Measurements from ENCODE around the gene SPSB1.

Gene SPSB1

DNA sequence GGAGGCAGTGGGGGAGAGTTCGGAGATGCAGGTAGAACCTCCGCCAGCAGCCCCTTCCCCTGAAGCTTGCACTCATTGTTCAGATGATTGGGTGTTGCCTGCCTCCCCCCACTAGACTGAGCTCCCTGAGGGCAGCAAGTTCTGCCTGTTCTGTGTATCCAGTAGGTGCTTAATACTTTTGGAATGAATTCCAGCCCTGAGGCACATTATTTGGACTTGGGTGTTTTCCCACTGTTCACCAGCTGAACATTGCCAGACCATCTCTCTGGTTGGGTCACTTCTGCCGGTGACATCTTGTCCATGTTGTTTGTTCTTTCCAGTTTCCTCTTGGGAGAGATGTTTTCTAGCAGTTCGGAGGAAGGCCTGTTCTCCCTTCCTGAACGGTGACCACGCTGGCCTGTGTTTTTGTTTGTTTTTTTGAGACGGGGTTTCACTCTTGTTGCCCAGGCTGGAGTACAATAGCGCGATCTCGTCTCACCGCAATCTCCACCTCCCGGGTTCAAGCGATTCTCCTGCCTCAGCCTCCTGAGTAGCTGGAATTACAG is 48.7 kb downstream of the SPSB1 start:
- no peak for DNase-seq (ENCODE audit: low spot score)

DNA sequence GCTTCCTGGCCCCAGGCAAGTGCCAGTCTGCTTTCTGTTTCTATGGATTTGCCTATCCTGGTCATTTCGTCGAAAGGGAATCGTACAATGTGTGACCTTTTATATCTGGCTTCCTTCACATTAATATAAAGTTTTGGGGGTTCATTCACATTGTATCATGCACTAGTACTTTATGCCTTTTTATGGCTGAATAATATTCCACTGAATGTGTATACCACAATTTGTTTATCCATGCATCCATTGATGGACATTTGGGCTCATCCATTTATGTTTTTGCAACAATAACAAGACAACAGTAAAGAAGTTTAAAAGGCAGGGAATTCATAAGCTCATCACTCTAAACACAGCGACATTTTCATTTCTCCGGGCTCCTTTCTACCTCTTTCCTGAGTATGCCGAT is 50.6 kb downstream of the SPSB1 start:
- no peak for DNase-seq (ENCODE audit: low spot score)

DNA sequence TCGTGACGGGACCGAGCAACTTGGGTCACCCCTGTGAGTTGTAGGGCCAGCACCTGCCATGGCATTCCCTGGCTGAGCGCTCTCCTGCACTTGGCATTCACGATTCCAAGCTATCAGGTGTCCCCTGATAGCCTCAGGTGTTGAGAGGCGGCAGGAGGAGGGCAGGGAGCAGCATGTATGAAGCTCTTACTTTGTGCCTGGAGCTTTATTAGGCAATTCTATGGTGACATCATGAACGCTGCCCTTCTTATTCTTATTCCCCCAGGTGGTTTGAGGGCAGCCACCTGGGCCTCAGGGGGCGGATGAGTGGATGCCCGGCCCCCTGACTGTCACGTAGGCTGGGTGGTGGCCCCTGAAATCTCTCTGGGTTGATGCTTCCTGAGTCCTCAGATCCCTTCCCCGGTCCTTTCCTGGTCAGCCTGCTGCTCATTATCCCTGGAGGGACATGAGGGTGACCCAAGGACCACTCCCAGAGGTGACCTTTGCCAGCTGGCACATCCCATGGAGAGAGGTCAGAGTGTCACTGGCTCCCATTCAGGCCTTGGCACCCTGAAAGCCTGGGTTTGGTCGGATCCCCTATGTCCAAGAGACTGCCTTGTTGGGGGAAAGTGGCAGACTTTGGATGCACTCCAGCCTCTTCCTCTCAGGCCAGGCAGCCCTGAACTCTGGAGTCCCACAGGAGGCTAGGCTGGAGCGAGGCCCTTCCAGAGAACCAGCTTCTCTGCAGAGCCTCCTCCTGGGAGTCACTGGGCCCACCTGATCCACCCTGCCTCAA is 51.9 kb downstream of the SPSB1 start:
- DNase-seq (ENCODE audit: low spot score), result no peak

DNA sequence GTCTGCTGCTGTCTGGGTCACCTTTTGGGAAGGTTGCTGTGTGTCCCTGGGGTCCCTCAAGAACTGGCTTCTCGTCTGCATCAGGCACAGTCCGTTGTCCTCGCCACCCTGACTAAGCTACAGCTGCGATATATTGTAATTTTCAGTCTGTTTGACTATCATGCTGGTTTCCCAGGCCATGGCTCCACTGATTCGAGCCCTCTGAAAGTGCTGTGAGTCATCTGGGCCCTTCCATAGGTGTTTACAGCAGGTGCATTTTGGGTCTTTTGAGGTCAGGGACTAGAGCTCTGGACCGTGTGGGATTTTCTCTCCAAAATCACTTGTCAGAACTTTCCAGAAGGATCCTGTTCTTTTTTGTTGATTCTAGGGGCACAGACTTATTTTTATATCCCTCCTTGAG is 52.8 kb downstream of the SPSB1 start:
- no peak for DNase-seq (ENCODE audit: low spot score)

DNA sequence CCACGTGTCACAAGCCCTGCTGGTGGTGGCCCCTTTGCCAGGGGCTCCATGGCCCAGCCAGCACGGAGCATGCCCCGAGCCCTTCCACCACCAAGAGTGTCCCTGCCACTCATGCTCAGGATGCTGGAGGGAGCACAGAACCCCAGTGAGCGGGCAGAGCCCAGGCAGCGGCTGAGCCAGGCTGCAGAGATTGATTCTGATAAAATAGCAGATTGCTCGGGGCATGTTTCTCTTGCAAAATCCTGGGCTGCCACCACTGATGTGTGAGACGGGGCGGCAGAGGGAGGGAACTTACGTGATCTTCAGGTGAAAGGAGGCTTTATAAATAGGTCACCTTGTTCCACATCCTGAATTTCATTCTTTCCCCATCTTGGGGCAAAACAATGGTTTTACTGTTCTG is 53.2 kb downstream of the SPSB1 start:
- no peak for DNase-seq (ENCODE audit: low spot score)

DNA sequence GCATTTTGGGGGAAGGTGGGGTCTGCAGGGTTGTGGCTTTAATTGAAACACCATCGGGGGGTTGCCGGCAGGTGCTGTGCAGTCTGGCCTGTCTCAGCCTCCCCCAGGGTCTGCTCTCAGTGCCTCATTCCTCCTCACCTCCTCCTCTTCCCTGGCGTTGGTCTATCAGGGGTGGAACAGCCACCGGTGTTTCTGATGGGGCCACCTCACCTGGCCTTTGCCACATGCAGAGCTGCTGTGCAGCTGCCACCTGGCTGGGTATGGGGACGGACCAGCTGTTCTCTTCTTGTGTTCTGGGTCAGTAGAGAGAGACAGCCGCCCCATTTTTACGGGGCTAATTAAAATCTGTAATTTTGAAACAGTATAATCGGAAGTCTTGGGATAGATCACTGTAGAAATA is 53.9 kb downstream of the SPSB1 start:
- no peak for DNase-seq (ENCODE audit: low spot score)

DNA sequence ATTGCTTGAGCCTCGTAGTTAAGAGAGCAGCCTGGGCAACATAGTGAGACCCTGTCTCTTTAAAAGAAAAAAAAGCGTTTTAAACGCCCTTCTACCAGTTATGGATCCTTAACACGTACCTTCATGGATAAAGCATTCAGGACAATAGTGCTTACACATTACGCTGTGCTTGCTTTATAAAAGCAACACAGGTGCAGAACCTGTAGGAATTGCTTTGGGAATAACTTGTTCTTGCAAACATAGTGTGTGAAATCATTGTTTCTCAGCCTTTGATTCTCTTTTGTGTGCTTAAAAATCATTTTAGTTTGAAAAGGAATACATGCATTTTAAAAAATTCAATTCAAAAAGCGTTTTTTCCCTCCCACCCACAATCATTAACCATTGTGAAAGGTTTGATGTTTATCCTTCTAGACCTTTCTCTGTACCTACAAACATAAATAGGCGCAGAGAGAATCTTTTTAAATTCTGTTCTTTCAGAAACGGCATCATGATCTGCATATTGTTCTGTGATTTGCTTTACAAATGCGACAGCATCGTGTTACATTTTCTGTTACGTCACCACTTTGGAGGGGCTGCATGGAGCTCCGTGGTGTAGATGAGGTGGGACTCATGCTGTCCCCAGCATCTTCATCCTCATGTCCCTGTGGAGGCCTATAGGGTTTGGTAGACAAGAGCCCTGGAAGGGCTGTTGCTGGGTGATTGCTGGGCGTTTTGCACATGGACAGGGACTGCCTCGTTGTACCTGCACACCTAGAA is 54.6 kb downstream of the SPSB1 start:
- no peak for DNase-seq (ENCODE audit: low spot score)

DNA sequence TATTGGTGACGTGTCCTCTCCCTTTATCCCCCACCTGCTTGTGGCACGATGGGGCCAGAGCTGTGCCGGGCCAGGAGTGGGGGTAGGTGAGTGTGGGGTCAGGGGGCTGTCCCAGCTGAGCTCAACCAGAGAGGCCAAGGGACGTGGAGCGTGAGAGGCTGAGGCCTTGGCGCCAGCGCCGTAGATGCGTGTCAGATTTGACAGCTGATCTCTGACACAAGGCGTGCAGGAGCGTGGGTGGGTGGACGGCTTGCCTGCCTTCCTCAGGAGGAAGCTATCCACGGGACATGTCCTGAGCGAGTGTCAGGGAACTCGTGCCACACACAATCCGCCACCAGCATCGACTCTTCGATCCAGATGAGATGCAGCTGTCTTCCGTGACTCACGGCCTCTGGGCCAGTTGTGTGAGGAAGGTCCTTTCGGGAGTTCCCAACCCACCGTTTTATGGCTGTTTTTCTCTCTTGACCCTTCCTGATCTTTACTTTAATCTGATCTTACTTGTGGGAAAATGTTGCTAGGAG is 56.7 kb downstream of the SPSB1 start:
- no peak for DNase-seq (ENCODE audit: low spot score)

DNA sequence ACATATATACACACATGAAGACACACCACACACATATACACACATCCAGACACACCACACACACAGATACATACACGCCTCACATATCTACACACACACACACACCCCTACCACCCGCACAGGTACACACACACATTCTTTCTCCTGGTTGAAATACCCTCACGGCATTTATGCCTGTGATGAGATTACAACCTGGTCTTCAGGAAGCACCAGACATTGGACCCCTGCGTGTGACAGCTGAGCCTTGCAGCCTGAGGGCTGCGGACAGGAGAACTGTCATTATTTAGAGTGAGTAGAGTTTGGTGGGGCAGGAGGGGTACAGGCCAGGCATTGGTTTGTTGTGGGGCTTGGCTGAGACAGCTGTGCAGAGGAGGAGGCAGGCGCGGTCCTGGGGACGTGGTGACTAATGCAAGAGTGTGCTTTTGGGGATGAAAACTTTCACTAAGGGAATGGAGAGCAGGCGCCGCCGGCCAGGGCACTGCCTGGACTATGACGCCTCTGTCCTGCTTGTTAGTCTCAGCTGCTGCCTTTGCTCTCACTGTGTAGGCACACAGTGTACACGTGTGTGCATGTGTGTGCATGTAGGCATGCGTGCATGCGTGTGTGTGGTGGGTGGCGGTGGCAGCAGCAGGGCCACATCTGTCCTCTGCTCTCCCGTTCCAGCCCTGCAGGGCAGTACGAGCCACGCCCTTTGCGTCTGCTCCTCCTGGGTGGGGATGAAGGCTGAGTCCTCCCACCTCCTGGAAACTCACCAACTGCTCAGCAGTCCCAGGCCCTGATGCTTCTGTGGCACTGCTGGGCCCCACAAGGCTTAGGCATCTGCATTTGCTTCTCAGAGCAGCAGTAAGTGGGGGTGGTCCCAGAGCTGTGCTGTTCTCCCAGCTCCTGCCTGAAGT is 57.6 kb downstream of the SPSB1 start:
- DNase-seq (ENCODE audit: low spot score), result no peak

DNA sequence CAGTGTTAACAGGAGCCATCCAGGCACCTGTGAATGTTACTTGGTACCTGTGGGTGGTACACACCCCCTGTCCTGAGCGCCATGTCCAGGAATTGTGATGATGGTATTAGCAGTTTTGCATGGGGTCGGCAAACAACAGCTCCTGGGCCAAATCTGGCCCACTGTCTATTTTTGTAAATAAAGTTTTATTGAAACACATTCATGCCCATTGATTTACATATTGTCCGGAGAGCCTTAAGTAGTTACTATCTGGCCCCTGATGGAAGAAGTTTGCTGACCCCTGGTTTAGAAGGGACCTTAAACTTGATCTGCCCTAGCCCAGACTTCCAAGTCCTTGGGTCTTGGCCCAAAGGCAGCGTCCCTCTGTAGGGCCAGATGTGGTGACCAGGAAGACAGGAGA is 58.3 kb downstream of the SPSB1 start:
- no peak for DNase-seq (ENCODE audit: low spot score)

DNA sequence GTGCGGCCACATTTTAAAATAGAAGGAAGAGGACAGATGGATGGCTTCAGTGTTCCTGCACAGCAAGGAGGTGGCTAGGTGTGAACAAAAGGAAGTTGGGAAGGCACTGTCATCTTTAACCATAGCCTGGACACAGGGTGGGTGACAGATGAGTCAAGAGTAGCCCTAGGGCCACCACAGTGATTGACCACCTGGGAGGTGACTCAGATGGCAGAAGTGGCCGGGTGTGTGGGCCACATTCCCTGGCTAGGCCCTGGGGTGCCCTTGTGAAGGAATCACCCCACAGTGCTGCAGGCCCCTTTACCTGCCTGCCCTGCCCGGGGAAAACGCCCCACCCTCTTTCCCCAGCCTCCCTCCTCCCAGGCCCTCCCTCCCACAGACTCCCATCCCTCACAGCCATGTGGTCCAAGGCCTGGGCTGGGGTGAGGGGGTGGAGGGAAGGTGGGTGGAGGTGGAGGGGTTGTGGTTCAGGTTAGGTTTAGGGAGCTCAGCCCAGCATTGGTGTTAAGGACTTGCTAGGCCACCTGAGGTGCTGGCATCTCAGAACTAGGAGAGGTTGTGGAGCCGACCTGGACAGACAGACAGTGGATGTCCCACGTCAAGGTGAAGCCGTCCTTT is 59.1 kb downstream of the SPSB1 start:
- no peak for DNase-seq (ENCODE audit: low spot score)

DNA sequence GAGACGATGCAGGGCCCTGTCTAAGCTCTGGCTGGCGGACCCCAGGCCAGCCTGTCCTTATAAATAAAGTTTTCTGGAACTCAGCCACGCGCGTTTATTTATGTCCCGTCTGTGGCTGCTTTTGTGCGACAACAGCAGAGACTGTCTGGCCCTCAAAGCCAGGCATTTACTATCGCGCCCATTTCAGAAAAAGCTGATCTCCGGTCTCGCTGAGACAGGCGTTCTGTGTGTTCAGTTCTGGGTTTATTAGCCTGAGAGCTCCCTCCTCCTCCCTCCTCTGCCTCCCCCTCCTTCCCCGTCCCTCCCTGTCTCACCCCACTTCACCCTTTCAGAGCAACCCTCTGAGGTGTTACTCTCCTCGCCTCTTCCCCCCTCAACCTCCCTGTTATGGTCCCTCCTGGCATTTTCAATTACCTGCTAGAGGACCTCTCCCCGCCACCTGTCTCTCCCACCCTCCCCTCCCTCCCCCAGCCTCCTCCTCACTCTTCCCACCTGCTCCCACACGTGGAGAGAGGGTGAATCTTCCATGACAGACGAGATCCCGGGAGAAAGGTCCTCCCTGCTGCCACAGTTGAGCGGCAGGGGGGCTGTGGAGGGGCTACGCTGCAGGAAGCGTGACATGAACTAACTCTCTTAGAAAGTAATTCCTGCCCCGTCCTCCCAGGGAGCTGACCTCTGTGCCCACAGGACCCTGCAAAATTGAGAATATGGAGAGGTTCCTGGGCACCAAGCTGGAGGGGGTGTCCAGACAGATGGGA is 59.9 kb downstream of the SPSB1 start:
- no peak for DNase-seq (ENCODE audit: low spot score)

DNA sequence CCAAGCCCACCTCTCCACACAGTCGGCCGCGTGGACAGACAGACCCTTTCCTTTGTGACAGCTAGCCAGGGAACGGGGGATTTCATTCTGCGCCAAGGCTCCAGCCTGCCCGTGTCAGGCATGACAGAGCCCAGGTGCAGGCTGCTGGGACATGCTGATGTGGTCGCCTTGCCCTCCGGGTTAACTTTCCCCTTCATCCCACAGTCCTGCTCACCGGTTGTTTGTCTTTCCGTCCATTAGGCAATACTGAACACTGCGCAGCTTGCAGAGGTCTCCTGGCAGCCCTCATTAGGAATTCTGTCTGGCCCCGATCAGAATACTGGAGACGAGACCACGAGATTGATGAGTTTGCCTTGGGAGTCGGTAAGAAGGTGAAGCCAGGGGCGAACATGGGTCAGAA is 62.8 kb downstream of the SPSB1 start:
- DNase-seq (ENCODE audit: low spot score), result no peak

DNA sequence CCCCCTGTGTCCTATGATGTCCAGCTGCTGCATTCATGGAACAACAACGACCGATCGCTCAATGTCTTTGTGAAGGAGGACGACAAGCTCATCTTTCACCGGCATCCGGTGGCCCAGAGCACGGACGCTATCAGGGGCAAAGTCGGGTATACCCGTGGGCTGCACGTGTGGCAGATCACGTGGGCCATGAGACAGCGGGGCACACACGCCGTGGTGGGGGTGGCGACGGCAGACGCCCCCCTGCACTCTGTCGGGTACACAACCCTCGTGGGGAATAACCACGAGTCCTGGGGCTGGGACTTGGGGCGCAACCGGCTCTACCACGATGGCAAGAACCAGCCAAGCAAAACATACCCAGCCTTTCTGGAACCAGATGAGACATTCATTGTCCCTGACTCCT is 63.3 kb downstream of the SPSB1 start:
- no peak for DNase-seq (ENCODE audit: low spot score)

DNA sequence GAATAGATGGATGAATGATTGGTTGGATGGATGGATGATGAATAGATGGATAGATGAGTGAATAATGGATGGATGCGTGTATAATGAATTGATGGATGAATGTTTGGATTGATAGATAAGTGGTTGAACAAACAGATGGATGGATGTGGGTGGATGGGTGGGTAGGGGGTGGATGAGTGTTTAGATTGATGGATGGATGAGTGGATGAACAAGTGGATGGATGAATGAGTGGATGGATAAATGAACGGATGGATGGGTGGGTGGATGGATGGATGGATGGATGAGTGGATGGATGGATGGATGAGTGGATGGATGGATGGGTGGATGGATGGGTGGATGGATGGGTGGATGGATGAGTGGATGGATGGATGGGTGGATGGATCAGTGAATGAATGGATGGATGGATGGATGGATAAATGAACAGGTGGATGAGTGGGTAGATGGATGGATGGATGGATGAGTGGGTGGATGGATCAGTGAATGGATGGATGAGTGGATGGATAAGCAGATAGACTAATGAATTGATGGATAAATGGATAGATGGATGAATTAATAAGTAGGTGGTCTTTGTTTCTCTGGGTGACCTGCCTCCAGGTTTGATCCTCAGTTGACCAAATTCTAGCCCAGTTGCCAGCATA is 64.3 kb downstream of the SPSB1 start:
- no peak for DNase-seq (ENCODE audit: low spot score)

DNA sequence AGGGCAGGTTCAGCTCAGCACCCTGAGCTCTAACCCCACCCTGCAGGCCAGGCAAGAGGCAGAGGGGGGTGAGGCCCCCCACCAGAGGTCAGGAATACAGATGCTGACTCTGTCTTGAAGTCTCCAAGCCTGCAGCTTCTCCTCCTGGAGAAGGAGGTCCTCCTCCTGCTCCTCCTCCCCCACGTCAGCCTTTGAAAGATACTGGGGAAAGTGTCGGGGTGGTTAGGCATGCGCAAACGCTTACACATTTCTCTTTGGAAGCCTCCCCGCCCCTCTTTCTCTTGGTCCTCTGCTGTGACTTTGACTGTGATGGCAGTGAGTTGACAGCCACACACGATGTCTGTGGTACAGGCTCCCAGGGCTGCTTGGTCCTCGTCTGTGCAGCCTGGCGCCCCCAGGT is 65.3 kb downstream of the SPSB1 start:
- DNase-seq (ENCODE audit: low spot score), result no peak

DNA sequence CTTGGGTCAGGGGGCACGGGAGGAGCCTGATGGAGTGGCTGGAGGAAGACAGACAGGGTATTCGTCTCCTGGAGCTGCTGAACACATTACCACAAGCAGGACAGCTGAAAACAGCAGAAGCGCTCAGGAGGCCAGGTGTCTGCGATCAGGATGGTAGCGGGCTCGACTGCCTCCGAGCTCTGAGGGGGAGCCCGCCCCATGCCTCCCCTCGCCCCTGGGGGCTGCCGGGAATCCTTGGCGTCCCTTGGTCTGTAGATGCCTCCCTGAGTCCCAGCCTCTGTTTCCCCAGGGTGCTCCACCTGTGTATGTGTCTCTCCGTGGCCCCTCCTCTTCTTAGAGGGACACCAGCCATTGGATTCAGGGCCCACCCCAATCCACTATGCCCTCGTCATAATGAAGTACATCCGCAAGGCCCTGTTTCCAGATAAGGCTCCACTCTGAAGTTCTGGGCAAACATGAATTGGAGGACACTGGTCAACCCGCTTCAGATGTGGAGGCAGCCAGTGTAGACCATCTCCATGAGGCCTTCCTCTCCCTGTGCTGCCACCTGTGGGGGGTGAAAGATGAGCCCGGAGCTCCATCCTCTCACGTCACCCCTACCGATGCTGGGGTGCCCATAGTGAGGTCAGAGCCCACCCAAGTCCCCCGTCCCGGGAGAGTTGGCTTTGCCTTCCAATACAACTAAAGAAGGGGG is 67.8 kb downstream of the SPSB1 start:
- DNase-seq (ENCODE audit: low spot score), result no peak

DNA sequence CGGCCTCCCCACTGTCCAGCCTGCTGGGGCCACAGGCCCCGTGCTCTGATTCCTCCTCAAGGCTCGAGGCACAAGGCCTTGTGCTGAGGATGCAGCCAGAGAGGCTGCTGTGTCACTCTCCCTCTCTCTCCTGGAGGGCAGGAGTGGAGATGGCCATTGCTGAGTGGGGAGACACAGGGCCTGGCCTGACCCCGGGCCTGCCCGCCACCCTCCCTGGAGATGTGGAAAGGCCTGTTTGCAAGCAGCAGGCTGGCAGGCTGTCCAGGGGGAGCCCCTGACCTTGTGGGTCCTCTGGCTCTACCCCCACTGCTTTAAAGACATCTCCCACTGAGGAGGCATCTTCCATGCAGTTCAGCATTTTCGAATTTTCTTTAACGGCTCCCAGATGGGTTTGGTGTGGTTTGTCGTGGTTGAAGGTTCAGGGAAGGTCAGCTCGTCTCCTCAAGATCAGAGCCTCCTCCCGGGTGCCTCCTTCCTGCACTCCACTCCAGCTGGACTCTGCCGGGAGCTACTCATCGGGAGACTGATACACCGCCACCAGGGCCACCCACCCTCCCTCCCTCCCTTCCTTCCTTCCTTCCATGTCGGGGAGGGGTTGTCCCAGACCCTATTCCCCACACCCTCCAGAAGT is 69.1 kb downstream of the SPSB1 start:
- DNase-seq (ENCODE audit: low spot score), result no peak

DNA sequence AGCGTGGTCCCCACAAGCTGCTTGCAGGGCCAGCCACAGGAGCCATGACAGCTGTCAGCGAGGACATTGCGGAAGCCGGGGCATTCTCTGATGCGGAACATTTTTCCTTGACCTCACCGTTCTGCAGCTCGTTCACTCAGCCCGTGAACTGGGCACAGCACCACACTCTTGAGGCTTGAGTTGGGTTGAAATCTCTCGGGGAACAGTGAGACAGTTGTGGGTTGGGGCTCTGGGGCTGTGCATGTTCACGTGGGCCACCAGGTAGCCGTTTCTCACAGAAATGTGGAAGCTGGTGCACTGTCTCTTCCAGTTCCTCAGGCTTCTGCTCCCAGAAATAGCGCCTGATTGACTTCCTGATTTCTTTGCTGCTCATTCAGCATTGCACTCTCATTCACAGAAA is 69.8 kb downstream of the SPSB1 start:
- DNase-seq (ENCODE audit: low spot score), result no peak

Data from SK-N-DZ (cell line).